Prostate gland (tissue), 2 donors: ENCODE measurements around the gene C16orf96. TPM values are rescaled to one million over a fixed set of nuclear protein-coding genes. Genes with fewer than 3 reads are reported as not detected.

Experiments
- DNase-seq: peaks from one replicate; pipeline ENCODE4 v3.0.0-alpha.2; 2019; ENCODE audit warnings: low spot score
- H3K27ac ChIP-seq, 2 donors: fragments of 200-600 bp; sonication (generic); 2 replicates each; pipeline ENCODE4 v1.5.1; 2017 to 2019
- H3K27me3 ChIP-seq: fragments of 200-600 bp; sonication (generic); replicated peaks from 2 replicates; pipeline ENCODE4 v1.5.1; 2019; ENCODE audit not compliant: insufficient read depth
- H3K36me3 ChIP-seq, 2 donors: fragments of 200-600 bp; sonication (generic); 1 replicate in 1 of 2; 2 replicates in 1 of 2; pipeline versions ENCODE4 v1.5.1 to v1.8.1; 2017 to 2019
- H3K4me1 ChIP-seq: fragments of 200-600 bp; sonication (generic); replicated peaks from 2 replicates; pipeline ENCODE4 v1.5.1; 2019
- H3K4me3 ChIP-seq, 2 donors: fragments of 200-600 bp; sonication (generic); 2 replicates each; pipeline ENCODE4 v1.5.1; 2017 to 2019
- H3K9me3 ChIP-seq: fragments of 200-600 bp; sonication (generic); 2 replicates; pipeline ENCODE4 v1.5.1; 2017
- POLR2A ChIP-seq: fragments of 450-650 bp; IDR thresholded peaks from one replicate; pipeline ENCODE4 v1.6.1; 2016; ENCODE audit warnings: antibody characterized with exemption, mild to moderate bottlenecking
- POLR2AphosphoS5 ChIP-seq: sonication (generic); formaldehyde crosslinking; IDR thresholded peaks from one replicate; pipeline ENCODE4 v1.6.1; 2017; ENCODE audit warnings: antibody characterized with exemption
- WGBS: methylation state at CpG from one replicate; pipeline ENCODE4 v1.1.5; 2018; 5-methylcytosine and 5-hydroxymethylcytosine counted together
- intact Hi-C: fragments of 100-400 bp; cut with DNase I; formaldehyde crosslinking; loops from one replicate; pipeline ENCODE4 v1.14.2; 2022
- total RNA-seq, 2 donors: library from RNA; depleted of rRNA; stranded (reverse); fragments of >200 nt; gene quantifications; one replicate each; pipeline ENCODE4 v1.1.0, GENCODE V29; 2016
- TF ChIP-seq, protein P1 (sequence below), 4 experiments: fragments of 200-600 bp in 2 of 4; fragments of 450-650 bp in 2 of 4; sonication (generic) in 2 of 4; IDR thresholded peaks; 1 replicate in 3 of 4; 2 replicates in 1 of 4; pipeline ENCODE4 v1.5.1; 2016 to 2019; ENCODE audit warnings: antibody characterized with exemption in 4 of 4, mild to moderate bottlenecking in 2 of 4, moderate library complexity in 2 of 4

C16orf96 gene
- total RNA-seq, 2 donors from 2014 or later, result 0.27 to 3.8 TPM

DNA sequence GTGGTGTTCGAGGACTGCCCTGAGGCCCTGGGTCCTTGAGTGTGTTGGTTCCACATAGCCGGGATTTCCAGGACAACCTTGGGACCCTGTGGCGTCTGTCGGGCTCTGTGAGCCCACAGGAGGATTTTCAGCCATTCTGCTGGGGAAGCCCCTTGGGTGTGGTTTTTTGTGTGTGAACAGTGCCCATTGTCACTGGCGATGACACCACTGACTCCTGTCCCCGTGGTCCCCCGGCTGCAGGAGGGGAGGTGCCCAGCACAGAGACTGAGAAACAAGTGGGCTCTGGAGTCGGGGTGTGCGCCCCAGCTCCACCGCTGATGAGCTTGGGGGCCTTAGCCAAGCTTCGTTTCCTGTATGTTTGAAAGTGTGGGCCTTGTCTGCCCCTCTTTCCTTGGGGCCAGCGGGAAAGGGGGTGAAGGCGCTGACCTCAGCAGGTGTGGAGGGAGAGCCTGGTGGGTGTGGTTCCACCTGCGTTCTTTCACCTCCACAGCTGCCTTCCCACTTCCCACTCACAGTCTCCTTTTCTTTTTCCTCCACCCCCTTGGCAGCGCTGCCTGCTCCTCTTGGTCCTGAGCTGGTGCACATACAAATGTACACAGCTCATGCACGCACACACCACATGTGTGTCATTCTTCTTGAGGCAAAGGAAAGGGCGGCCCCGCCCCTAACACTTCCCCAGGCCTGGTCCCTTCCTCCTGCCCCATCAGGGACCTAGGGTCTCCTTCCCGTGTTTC lies 84.6 kb downstream of the C16orf96 start:
- intact Hi-C loops, result no loop called here
- WGBS, result 75% methylated on average over 19 of the region's 19 CpGs
- H3K9me3 ChIP-seq, result no peaks in the 10 kb centered on the region
- no peaks in the 10 kb centered on the region for H3K4me1 ChIP-seq
- no peak overlapping the region for H3K27ac ChIP-seq
- H3K36me3 ChIP-seq, result no peaks in the 10 kb centered on the region
- H3K27me3 ChIP-seq, result no peaks in the 10 kb centered on the region
- H3K4me3 ChIP-seq, result no peak overlapping the region
- TF ChIP-seq, protein P1, sequence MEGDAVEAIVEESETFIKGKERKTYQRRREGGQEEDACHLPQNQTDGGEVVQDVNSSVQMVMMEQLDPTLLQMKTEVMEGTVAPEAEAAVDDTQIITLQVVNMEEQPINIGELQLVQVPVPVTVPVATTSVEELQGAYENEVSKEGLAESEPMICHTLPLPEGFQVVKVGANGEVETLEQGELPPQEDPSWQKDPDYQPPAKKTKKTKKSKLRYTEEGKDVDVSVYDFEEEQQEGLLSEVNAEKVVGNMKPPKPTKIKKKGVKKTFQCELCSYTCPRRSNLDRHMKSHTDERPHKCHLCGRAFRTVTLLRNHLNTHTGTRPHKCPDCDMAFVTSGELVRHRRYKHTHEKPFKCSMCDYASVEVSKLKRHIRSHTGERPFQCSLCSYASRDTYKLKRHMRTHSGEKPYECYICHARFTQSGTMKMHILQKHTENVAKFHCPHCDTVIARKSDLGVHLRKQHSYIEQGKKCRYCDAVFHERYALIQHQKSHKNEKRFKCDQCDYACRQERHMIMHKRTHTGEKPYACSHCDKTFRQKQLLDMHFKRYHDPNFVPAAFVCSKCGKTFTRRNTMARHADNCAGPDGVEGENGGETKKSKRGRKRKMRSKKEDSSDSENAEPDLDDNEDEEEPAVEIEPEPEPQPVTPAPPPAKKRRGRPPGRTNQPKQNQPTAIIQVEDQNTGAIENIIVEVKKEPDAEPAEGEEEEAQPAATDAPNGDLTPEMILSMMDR (IDR thresholded peaks at IDR 0.05), result no peak
- TF ChIP-seq POLR2A (no peak), POLR2AphosphoS5 (no peak)
- DNase-seq, result no peak

DNA sequence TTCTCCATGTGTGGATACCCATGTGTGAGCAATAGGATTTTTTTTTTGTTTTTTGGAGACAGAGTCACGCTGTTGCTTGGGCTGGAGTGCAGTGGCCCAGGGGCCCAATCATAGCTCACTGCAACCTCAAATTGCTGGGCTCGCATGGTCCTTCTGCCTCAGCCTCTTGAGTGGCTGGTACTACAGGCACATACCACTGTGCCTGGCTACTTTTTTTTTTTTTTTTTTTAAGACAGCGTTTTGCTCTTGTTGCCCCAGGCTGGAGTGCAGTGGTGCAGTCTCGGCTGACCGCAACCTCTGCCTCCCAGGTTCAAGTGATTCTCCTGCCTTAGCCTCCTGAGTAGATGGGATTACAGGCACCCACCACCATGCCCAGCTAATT lies 85.2 kb downstream of the C16orf96 start:
- Histone ChIP-seq H3K4me1 (no peaks in the 10 kb centered on the region), H3K27me3 (no peaks in the 10 kb centered on the region), H3K4me3 (no peak overlapping the region), H3K9me3 (no peaks in the 10 kb centered on the region), H3K36me3 (no peaks in the 10 kb centered on the region), H3K27ac (no peak overlapping the region)
- intact Hi-C loops, result no loop called here
- DNase-seq, result no peak
- 78% methylated on average over 5 of the region's 5 CpGs for WGBS
- TF ChIP-seq, protein P1 (IDR thresholded peaks at IDR 0.05), result no peak
- no peak for TF ChIP-seq POLR2AphosphoS5
- TF ChIP-seq POLR2A, result no peak

DNA sequence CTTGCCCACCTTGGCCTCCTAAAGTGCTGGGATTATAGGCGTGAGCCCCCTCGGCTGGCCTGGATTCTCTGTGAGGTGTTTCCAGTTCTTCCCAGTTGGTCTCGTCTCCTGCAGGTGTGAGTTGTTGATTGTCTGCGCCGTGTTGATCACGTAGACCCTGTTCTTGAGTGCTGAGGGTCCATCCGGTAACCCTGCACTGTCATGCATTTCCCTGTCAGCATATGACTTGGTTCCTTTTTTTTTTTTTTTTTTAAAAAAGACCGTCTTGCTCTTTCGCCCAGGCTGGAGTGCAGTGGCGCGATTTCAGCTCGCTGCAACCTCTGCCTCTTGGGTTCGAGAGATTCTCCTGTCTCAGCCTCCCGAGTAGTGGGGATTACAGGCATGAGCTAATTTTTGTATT lies 85.8 kb downstream of the C16orf96 start:
- Histone ChIP-seq H3K9me3 (no peaks in the 10 kb centered on the region), H3K36me3 (no peaks in the 10 kb centered on the region), H3K27ac (no peak overlapping the region), H3K4me3 (no peak overlapping the region), H3K27me3 (no peaks in the 10 kb centered on the region), H3K4me1 (no peaks in the 10 kb centered on the region)
- 93% methylated on average over 14 of the region's 14 CpGs for WGBS
- no peak for DNase-seq
- TF ChIP-seq POLR2AphosphoS5, result no peak
- no peak for TF ChIP-seq POLR2A
- TF ChIP-seq, protein P1 (IDR thresholded peaks at IDR 0.05), result no peak
- intact Hi-C loops, result no loop called here

DNA sequence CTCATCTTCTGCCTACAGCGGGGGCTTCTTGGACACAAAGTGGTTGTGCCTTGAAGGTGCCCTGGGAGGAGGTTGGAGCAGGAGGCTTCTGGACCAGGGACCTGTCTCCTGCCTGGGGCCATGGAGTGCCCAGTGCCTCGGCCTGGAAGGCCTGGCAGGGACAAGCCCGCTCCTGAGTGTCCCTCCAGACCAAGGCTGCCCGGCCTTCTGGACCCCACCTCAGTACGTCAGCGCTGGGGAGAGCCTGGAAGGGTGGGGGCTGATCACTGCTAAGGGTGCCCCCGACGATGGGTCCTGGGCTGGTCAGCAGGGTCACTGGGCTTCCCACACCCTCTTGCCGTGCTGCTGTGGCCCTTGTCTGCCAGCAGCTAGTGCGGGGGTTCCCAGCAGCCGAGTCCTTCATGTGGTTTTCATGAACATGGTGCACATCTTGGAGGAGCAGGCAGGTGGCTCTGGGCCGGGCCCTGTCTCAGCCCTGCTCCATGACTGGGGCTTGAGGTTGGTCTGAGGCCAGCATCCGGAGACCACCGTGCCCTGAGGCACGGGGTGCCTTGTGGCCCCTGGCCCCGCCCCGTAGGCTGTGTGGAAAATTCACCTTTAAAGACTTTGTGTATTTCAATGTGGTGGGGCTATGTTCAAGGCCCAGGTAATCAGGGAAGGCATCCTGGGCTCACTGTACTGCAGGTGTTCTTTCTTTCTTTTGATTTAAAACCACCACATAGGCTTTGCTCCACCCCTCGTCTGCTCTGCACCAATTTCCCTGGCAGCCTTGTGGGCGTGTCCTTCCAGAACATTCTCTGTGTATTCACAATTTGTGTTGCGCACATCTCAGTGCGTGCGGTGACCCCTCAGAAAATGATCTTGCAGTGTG lies 90.9 kb downstream of the C16orf96 start:
- no peak overlapping the region for H3K27ac ChIP-seq
- TF ChIP-seq POLR2AphosphoS5, result no peak
- TF ChIP-seq, protein P1 (IDR thresholded peaks at IDR 0.05), result no peak
- no peak for TF ChIP-seq POLR2A
- intact Hi-C loops, result no loop called here
- H3K36me3 ChIP-seq, result peaks cover 0 to 5% of the 10 kb centered on the region in 2 donors
- no peaks in the 10 kb centered on the region for H3K9me3 ChIP-seq
- H3K27me3 ChIP-seq, result no peaks in the 10 kb centered on the region
- DNase-seq, result no peak
- WGBS, result 94% methylated on average over 18 of the region's 22 CpGs
- H3K4me3 ChIP-seq, result no peak overlapping the region
- no peaks in the 10 kb centered on the region for H3K4me1 ChIP-seq
